Measurements from ENCODE around the gene ATG9A.

Gene ATG9A

DNA sequence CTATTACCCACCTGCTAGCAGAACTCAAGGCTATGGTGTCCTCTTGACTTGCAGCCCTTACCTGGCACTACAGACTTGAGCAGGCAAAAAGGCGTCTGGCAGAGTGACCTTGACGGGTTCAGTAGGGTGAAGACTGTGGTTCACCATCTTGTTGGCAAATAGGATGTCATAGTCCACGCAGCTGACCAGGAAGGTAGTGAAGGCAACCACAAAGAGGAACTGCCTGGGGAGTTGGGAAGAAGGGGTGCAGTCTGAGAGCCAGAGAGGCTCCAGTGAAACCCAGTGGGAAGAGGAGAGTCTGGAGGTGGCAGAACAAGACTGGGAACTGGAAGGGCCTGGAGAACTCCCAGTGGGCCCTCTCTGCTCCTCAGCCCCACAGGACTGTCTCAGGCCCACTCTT lies 4.1 kb downstream of the ATG9A start:
- Histone ChIP-seq H3F3A (ENCODE audit: low read depth) (no peaks in the 10 kb centered on the region), H3K27me3 (ENCODE audit: insufficient read depth, low read length, poor library complexity, severe bottlenecking) (no peaks in the 10 kb centered on the region), H2AFZ (ENCODE audit: low read length) (no peak overlapping the region), H3K4me1 (ENCODE audit: insufficient read depth, low read length, poor library complexity, severe bottlenecking) (peaks cover 10% of the 10 kb centered on the region), H3K9me3 (ENCODE audit: insufficient read depth, low read depth, low read length) (no peaks in the 10 kb centered on the region), H3K4me3 (ENCODE audit: low read length, poor library complexity, severe bottlenecking) (no peak overlapping the region), H4K20me1 (ENCODE audit: insufficient read depth, low read length, poor library complexity, severe bottlenecking) (peaks cover 13% of the 10 kb centered on the region), H3K36me3 (ENCODE audit: insufficient read depth, low read length) (peaks cover 55% of the 10 kb centered on the region; the same call in 1 of the 2 replicates), H3K9ac (ENCODE audit: low read depth, low read length, poor library complexity, severe bottlenecking) (no peak overlapping the region), H3K79me2 (ENCODE audit: insufficient read depth, low read length) (peaks cover 28% of the 10 kb centered on the region), H3K4me2 (ENCODE audit: low read depth, low read length, poor library complexity, severe bottlenecking) (no peak overlapping the region), H3K9me2 (replicated peaks; ENCODE audit: low read depth, low read length) (no peaks in the 10 kb centered on the region)
- TF ChIP-seq, protein P1, sequence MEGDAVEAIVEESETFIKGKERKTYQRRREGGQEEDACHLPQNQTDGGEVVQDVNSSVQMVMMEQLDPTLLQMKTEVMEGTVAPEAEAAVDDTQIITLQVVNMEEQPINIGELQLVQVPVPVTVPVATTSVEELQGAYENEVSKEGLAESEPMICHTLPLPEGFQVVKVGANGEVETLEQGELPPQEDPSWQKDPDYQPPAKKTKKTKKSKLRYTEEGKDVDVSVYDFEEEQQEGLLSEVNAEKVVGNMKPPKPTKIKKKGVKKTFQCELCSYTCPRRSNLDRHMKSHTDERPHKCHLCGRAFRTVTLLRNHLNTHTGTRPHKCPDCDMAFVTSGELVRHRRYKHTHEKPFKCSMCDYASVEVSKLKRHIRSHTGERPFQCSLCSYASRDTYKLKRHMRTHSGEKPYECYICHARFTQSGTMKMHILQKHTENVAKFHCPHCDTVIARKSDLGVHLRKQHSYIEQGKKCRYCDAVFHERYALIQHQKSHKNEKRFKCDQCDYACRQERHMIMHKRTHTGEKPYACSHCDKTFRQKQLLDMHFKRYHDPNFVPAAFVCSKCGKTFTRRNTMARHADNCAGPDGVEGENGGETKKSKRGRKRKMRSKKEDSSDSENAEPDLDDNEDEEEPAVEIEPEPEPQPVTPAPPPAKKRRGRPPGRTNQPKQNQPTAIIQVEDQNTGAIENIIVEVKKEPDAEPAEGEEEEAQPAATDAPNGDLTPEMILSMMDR (conservative IDR thresholded peaks at IDR 0.05; ENCODE audit: low read length): no peak
- no peak for TF ChIP-seq EZH2phosphoT487 (IDR thresholded peaks at IDR 0.05; ENCODE audit: borderline replicate concordance)

- no peaks in the 10 kb centered on the region for H3K9me2 ChIP-seq (replicated peaks; ENCODE audit: low read depth, low read length)
- H3K9ac ChIP-seq (ENCODE audit: low read depth, low read length, poor library complexity, severe bottlenecking): no peak overlapping the region
- no peaks in the 10 kb centered on the region for H3K27me3 ChIP-seq (ENCODE audit: insufficient read depth, low read length, poor library complexity, severe bottlenecking)
- no peaks in the 10 kb centered on the region for H3K9me3 ChIP-seq (ENCODE audit: insufficient read depth, low read depth, low read length)
- peaks cover 57% of the 10 kb centered on the region; the same call in 1 of the 2 replicates for H3K36me3 ChIP-seq (ENCODE audit: insufficient read depth, low read length)
- TF ChIP-seq EZH2phosphoT487 (IDR thresholded peaks at IDR 0.05; ENCODE audit: borderline replicate concordance): no peak
- TF ChIP-seq, protein P1 (conservative IDR thresholded peaks at IDR 0.05; ENCODE audit: low read length): no peak
- no peak overlapping the region for H3K4me3 ChIP-seq (ENCODE audit: low read length, poor library complexity, severe bottlenecking)
- peaks cover 13% of the 10 kb centered on the region for H4K20me1 ChIP-seq (ENCODE audit: insufficient read depth, low read length, poor library complexity, severe bottlenecking)
- H3F3A ChIP-seq (ENCODE audit: low read depth): no peaks in the 10 kb centered on the region
- H3K4me1 ChIP-seq (ENCODE audit: insufficient read depth, low read length, poor library complexity, severe bottlenecking): peaks cover 10% of the 10 kb centered on the region
- peaks cover 22% of the 10 kb centered on the region for H3K79me2 ChIP-seq (ENCODE audit: insufficient read depth, low read length)
- no peak overlapping the region for H2AFZ ChIP-seq (ENCODE audit: low read length)
- no peak overlapping the region for H3K4me2 ChIP-seq (ENCODE audit: low read depth, low read length, poor library complexity, severe bottlenecking)
Observed at GRCh38 chr2:219223831-219224610, 5.4 kb downstream of the ATG9A start.

DNA sequence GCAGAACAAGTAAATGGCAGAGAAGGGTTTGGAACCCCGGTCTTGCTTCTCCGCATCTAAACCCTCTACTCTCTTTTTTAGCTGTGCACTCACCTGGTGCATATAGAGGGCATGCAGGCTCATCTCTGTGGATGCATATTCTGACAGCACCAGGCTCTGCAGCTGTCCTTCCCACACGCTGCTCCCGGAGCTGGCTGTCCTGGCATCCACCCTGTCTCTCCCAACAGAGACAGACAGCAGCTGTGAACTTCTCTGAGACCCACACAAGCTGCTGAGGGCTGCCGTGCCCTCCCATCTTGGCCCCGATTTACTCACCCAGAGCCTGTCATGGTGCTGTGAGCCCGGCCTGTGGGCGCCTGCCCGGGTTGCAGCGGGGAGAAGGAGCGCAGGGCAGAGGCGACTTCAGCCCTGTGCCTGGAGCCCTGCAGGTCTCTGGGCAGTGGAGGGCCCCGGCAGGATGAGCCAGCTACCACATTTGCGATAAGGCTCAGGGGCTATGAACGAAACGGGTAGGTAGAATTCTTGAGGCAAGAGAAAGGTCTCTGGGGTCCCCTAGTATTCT lies 7.4 kb downstream of the ATG9A start:
- Histone ChIP-seq H4K20me1 (ENCODE audit: insufficient read depth, low read length, poor library complexity, severe bottlenecking) (no peaks in the 10 kb centered on the region), H3K36me3 (ENCODE audit: insufficient read depth, low read length) (peaks cover 57% of the 10 kb centered on the region; the same call in 1 of the 2 replicates)
- TF ChIP-seq, protein P1 (conservative IDR thresholded peaks at IDR 0.05; ENCODE audit: low read length): no peak
- no peak for TF ChIP-seq EZH2phosphoT487 (IDR thresholded peaks at IDR 0.05; ENCODE audit: borderline replicate concordance)

More for the DNA sequence above, 7.4 kb downstream of the ATG9A start:
- peaks cover 10% of the 10 kb centered on the region for H3K4me1 ChIP-seq (ENCODE audit: insufficient read depth, low read length, poor library complexity, severe bottlenecking)
- H3K9me3 ChIP-seq (ENCODE audit: insufficient read depth, low read depth, low read length): no peaks in the 10 kb centered on the region
- H3K9ac ChIP-seq (ENCODE audit: low read depth, low read length, poor library complexity, severe bottlenecking): no peak overlapping the region
- H3K27me3 ChIP-seq (ENCODE audit: insufficient read depth, low read length, poor library complexity, severe bottlenecking): no peaks in the 10 kb centered on the region
- no peaks in the 10 kb centered on the region for H3F3A ChIP-seq (ENCODE audit: low read depth)
- no peaks in the 10 kb centered on the region for H3K9me2 ChIP-seq (replicated peaks; ENCODE audit: low read depth, low read length)
- H3K4me2 ChIP-seq (ENCODE audit: low read depth, low read length, poor library complexity, severe bottlenecking): no peak overlapping the region
- H3K79me2 ChIP-seq (ENCODE audit: insufficient read depth, low read length): peaks cover 2% of the 10 kb centered on the region; the same call in 1 of the 2 replicates
- H3K4me3 ChIP-seq (ENCODE audit: low read length, poor library complexity, severe bottlenecking): no peak overlapping the region
- no peak overlapping the region for H2AFZ ChIP-seq (ENCODE audit: low read length)
